Dermis microvascular lymphatic vessel endothelial cell (primary cell): ENCODE results near the gene CSNK1D. TPM values are rescaled to one million over a fixed set of nuclear protein-coding genes. Genes with fewer than 3 reads are reported as not detected.

Experiments used
- DNase-seq, 2 donors: peaks; one replicate each; pipeline versions ENCODE4 v3.0.0 to v3.0.0-alpha.2; 2010; ENCODE audit warnings: low read depth in 2 of 2
- total RNA-seq: library from RNA; depleted of rRNA; stranded (reverse); fragments of >200 nt; gene quantifications from 2 replicates; pipeline ENCODE4 v1.2.1, GENCODE V29; 2014

The CSNK1D gene
- total RNA-seq, 1 donor from 2014 or later = 36.1 TPM

GRCh38 chr17:82295472-82295814 lies 21.9 kb upstream of the CSNK1D start:
- DNase-seq = no peak

- DNase-seq = peak in 1 of 2 donors; percentile 11
Measured at GRCh38 chr17:82294064-82294773, 20.7 kb upstream of the CSNK1D start.

- DNase-seq = peak; percentile 97 to 99
Measured at GRCh38 chr17:82292251-82293154, 19.0 kb upstream of the CSNK1D start.

GRCh38 chr17:82291582-82292250 lies 18.2 kb upstream of the CSNK1D start:
- no peak for DNase-seq

GRCh38 chr17:82287868-82288801 lies 14.6 kb upstream of the CSNK1D start:
- DNase-seq = peak in 1 of 2 donors; percentile 77

GRCh38 chr17:82287013-82287867 lies 13.7 kb upstream of the CSNK1D start:
- DNase-seq = no peak

- DNase-seq = no peak
Measured at GRCh38 chr17:82285141-82285540, 11.6 kb upstream of the CSNK1D start.

GRCh38 chr17:82283208-82283749 lies 9.8 kb upstream of the CSNK1D start:
- DNase-seq = peak in 1 of 2 donors; percentile 23

GRCh38 chr17:82282239-82283207 lies 9.0 kb upstream of the CSNK1D start:
- no peak for DNase-seq

- peak in 1 of 2 donors; percentile 36 for DNase-seq
Measured at GRCh38 chr17:82281502-82282238, 8.2 kb upstream of the CSNK1D start.

GRCh38 chr17:82281076-82281475 lies 7.6 kb upstream of the CSNK1D start:
- no peak for DNase-seq

- no peak for DNase-seq
Measured at GRCh38 chr17:82280537-82280936, 7.0 kb upstream of the CSNK1D start.

GRCh38 chr17:82278786-82279391 lies 5.4 kb upstream of the CSNK1D start:
- DNase-seq = no peak

GRCh38 chr17:82278308-82278707 lies 4.8 kb upstream of the CSNK1D start:
- no peak for DNase-seq

GRCh38 chr17:82277851-82278250 lies 4.4 kb upstream of the CSNK1D start:
- DNase-seq = no peak

- DNase-seq = no peak
Measured at GRCh38 chr17:82276938-82277337, 3.4 kb upstream of the CSNK1D start.

GRCh38 chr17:82275326-82275725 lies 1.8 kb upstream of the CSNK1D start:
- no peak for DNase-seq
